Thyroid gland (tissue), 4 donors: Measurements from ENCODE around the gene DHRS3.

Experiments
- CTCF ChIP-seq, 6 experiments: fragments of 200-600 bp in 3 of 6; fragments of 450-650 bp in 3 of 6; sonication (generic) in 3 of 6; IDR thresholded peaks; one replicate each; pipeline ENCODE4 v1.5.1; 2016 to 2019; ENCODE audit warnings: antibody characterized with exemption in 6 of 6, mild to moderate bottlenecking in 2 of 6, inconsistent platforms in 1 of 6, moderate library complexity in 1 of 6
- POLR2A ChIP-seq, 2 donors: fragments of 450-650 bp; IDR thresholded peaks; one replicate each; pipeline ENCODE4 v1.6.1; 2017; ENCODE audit warnings: antibody characterized with exemption in 2 of 2, mild to moderate bottlenecking in 2 of 2, moderate library complexity in 1 of 2

DNA sequence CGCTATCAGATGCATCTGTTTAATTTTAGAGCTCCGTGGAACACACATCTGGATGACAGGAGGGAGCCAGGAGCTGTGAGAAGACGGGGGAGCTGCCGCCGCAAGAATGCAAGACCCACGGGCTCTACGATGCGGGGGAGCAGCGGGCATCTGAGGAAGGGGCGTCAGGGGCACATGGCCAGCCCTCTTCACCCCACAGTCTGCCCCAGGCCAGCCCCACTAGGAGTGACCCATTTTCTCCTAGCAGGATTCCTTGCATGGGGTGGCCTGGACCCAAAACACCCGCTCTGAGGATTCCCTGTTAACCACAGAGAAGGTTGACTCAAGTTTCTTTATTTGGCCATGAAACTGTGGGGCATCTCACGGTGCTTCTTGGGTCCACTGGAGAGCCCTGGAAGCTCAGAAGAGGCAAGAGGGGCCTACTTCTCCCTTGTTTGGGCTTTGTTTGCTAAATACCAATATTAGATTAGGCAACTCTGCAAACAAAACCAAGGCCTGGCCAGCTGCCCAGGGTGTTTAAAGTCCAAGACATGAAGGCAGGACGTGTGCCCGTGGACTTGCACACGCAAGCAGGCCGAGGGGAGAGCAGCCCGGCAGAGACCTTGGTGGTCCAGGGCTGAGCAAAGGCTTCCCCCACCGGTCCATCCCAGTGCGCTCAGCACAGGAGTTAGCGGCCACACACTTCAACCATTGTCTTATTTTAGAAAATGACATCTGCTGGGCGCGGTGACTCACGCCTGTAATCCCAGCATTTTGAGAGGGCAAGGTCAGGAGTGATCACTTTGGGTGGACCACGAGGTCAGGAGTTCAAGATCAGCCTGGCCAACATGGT lies 89.8 kb downstream of the DHRS3 start:
- TF ChIP-seq CTCF (IDR thresholded peaks at IDR 0.05) (no peak), POLR2A (IDR thresholded peaks at IDR 0.05) (peak in 1 of 2 donors; percentile 8)
